Thyroid gland (tissue), 4 donors: ENCODE data around the gene TM9SF4.

Experiments used
- POLR2A ChIP-seq, 2 donors: fragments of 450-650 bp; IDR thresholded peaks; one replicate each; pipeline ENCODE4 v1.6.1; 2017; ENCODE audit warnings: antibody characterized with exemption in 2 of 2, mild to moderate bottlenecking in 2 of 2, moderate library complexity in 1 of 2
- TF ChIP-seq, protein P1 (sequence below), 6 experiments: fragments of 200-600 bp in 3 of 6; fragments of 450-650 bp in 3 of 6; sonication (generic) in 3 of 6; IDR thresholded peaks; one replicate each; pipeline ENCODE4 v1.5.1; 2016 to 2019; ENCODE audit warnings: antibody characterized with exemption in 6 of 6, mild to moderate bottlenecking in 2 of 6, inconsistent platforms in 1 of 6, moderate library complexity in 1 of 6

DNA sequence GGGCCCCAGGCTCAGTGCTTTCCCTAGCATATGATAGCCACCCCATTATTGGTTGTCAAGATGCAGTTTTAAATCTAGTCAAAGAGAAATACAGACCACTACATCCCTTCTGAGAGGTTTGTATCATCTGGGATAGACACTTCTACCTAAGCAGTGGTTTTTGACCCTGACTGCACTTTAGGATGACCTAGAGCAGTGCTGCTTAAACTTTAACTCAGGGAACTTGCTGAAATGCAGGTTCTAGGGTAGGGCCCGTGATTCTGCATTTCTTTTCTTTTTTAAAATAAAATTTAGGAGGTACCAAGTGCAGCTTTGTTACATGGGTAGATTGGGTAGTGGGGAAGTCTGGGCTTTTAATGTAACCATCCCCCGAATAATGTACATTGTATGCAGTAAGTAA lies 18.7 kb downstream of the TM9SF4 start:
- TF ChIP-seq, protein P1, sequence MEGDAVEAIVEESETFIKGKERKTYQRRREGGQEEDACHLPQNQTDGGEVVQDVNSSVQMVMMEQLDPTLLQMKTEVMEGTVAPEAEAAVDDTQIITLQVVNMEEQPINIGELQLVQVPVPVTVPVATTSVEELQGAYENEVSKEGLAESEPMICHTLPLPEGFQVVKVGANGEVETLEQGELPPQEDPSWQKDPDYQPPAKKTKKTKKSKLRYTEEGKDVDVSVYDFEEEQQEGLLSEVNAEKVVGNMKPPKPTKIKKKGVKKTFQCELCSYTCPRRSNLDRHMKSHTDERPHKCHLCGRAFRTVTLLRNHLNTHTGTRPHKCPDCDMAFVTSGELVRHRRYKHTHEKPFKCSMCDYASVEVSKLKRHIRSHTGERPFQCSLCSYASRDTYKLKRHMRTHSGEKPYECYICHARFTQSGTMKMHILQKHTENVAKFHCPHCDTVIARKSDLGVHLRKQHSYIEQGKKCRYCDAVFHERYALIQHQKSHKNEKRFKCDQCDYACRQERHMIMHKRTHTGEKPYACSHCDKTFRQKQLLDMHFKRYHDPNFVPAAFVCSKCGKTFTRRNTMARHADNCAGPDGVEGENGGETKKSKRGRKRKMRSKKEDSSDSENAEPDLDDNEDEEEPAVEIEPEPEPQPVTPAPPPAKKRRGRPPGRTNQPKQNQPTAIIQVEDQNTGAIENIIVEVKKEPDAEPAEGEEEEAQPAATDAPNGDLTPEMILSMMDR (IDR thresholded peaks at IDR 0.05): no peak
- TF ChIP-seq POLR2A (IDR thresholded peaks at IDR 0.05): no peak
